LNCAP (cell line): ENCODE measurements around the gene IFT81.

Experiments used
- TF ChIP-seq, protein P1 (sequence below): fragments of 450-650 bp; IDR thresholded peaks from 2 replicates; pipeline ENCODE4 v1.5.1; 2017; ENCODE audit warnings: mild to moderate bottlenecking

The IFT81 gene

DNA sequence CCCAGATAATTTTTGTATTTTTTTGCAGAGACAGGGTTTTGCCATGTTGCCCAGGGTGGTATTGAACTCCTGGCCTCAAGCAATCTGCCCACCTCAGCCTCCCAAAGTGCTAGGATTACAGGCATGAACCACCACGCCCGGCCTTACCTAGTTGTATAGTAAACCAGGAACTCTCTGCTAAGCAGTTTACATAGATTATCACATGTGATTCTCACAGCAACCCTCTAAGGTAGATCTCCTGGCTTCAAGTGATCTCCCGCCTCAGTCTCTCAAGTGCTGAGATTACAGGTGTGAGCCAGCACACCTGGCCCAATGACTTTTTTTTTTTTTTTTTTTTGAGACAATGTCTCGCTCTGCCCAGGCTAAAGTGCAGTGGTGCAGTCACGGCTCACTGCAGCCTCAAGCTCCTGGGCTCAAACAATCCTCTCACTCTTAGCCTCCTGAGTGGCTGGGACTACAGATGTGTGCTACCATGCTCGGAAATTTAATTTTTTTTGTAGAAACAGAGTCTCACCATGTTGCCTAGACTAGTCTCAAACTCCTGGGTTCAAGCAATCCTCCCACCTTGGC lies 130.9 kb downstream of the IFT81 start:
- TF ChIP-seq, protein P1, sequence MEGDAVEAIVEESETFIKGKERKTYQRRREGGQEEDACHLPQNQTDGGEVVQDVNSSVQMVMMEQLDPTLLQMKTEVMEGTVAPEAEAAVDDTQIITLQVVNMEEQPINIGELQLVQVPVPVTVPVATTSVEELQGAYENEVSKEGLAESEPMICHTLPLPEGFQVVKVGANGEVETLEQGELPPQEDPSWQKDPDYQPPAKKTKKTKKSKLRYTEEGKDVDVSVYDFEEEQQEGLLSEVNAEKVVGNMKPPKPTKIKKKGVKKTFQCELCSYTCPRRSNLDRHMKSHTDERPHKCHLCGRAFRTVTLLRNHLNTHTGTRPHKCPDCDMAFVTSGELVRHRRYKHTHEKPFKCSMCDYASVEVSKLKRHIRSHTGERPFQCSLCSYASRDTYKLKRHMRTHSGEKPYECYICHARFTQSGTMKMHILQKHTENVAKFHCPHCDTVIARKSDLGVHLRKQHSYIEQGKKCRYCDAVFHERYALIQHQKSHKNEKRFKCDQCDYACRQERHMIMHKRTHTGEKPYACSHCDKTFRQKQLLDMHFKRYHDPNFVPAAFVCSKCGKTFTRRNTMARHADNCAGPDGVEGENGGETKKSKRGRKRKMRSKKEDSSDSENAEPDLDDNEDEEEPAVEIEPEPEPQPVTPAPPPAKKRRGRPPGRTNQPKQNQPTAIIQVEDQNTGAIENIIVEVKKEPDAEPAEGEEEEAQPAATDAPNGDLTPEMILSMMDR, result no peak

DNA sequence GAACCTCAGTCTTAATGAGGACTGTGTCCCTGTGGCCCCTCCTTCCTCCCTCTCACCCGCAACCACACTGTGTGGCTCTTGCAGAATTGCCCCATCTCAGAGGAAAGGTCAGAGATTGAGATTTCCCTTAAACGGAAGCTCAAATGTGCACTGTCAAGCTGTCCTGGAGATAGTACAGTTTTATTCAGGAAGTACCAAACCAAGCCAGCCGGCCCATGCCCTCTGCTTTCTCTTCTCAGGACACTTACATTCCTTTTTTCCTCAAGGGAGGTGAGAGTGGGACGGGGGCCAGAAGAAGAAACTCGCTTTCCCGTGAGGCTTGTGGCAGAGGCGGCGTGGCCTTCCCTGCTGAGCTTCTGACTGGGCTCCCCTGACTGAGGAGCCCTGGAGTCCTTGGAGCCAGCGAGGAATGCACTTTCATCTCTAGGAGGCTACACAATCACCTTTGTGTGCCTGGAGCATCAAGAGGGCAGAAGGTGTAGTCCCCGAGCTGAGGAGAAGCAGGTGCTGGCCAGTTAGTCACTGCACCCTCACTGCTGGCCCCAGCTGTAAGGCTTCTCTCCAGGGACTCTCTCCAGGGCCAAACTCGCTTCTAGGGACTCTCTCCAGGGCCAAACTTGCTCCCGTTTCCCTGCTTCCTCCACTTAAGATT lies 132.7 kb downstream of the IFT81 start:
- TF ChIP-seq, protein P1, result no peak

DNA sequence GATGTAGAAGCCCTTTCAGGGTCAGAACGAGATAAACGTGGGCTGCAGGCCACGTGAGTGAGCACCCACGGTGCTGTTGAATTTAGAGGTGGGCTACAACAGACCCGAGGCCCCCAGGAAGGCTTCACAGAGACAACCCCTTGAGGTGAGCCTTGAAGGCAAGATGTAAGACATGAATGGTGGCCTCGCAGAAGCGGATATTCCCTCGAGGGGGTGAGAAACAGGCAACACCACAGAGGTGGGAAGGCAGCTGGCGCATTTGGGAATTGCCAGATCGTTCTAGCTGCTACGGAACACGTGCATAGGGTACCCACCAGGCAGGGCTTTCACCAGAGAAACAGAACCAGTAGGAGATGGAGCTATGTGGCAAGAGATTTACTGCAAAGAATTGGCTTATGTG lies 134.3 kb downstream of the IFT81 start:
- TF ChIP-seq, protein P1, result no peak

DNA sequence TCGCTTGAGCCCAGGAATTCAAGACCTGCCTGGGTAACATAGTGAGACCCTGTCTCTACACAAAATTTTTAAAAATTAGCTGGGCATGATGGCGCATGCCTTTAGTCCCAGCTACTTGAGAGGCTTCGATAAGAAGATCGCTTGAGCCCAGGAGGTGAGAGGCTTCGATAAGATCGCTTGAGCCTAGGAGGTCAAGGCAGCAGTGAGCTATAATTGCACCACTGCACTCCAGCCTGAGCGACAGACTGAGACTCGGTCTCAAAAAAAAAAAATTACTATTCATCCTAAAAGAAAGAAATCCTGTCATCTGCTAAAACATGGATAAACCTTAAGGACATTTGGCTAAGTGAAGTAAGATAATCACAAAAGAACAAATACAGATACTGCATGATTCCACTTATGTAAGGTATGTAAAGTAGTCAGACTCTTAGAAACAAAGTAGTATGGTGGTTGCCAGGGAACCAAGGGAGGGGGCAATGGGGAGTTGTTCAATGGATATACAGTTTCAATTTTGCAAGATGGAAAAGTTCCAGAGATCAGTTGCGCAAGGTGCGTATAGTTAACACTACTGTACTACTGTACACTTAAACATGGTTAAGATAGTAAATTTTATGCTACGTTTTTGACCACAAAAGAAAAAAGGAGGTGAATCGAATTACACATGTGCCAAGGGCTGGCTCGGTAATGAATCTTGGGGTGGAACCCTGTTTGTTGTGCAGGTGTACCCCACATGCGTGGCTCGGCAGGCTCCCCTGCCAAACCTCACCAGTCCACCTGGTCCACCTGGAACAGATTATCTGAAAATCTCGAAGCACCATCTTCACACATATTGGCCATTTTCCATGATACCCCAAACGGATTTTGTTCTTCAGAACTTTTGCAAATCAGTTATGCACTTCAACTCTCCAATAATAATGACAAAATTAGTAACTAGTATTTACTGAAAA lies 138.6 kb downstream of the IFT81 start:
- TF ChIP-seq, protein P1, result no peak

DNA sequence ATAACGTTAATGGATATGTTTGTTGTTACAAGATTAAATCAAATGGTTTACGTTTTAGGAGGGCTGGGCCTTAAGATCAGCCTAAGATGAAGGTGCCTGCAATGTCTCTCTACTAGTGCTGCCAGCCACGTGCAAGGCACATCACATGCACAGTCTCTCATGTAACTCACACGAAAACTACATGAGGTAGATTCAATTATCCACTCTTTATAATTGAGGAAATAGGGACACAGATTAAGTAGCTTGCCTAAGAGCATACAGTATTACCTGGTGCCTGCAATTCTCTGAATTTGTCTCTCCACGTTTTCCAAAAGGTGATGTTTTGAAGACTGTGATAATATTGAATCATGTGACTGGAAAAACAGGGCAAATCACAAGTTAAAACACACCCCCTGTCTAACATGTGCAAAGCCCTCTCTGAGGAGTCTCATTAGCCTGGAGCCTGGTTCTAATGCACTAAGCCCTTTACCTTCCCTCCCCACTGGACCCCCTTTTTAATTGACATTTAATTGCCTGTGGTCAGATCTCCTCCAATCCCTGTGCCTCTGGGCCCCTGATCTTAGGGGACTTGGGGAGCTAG lies 142.3 kb downstream of the IFT81 start:
- TF ChIP-seq, protein P1, result no peak

DNA sequence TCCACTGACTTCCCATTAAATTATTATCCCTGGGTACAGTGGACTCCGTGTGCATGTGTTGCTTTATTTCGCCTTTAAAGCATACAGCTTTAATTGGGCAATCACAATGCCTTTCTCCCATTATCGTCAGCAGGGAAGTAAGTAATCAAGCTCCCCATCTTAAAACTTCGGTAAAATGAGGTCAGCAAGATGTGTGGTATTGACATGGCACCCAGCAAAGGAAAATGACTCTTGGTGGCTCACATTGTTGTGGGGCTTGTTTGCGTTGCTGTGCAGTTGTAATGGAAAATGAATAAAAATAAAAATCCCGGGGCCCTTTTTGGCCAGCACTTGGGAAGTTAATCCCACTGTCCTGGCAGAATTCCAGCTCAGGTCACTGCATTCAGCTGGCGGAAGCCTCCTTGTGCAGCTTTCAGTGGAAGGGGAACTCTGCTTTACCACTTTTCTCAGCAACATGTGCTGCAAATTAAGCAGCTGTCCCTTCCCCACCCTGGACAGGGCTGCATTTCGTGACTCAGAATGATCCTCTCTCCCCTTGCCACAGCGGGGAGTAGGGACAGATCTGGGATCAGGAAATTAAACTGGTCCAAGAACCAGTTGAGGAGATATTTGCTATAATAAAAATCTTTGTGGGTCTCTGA lies 142.9 kb downstream of the IFT81 start:
- TF ChIP-seq, protein P1, result no peak
